Panc1 (cell line): ENCODE data around the gene AP4E1.

Experiments
- CTCF ChIP-seq: fragments of 450-650 bp; IDR thresholded peaks from 2 replicates; pipeline ENCODE4 v1.5.1; 2017; ENCODE audit warnings: mild to moderate bottlenecking
- POLR2AphosphoS5 ChIP-seq: IDR thresholded peaks from 2 replicates; pipeline ENCODE4 v1.6.1; 2012; ENCODE audit warnings: mild to moderate bottlenecking, low read depth, low read length, moderate library complexity
- REST ChIP-seq, 2 experiments: IDR thresholded peaks; 2 replicates each; pipeline ENCODE4 v1.6.1; 2011 to 2012; ENCODE audit warnings: low read depth in 2 of 2, control low read depth in 1 of 2, low read length in 1 of 2, mild to moderate bottlenecking in 1 of 2, moderate library complexity in 1 of 2; ENCODE audit not compliant: insufficient read depth in 1 of 2
- SIN3A ChIP-seq: IDR thresholded peaks from 2 replicates; pipeline ENCODE4 v1.6.1; 2012; ENCODE audit warnings: low read depth, mild to moderate bottlenecking, low read length, moderate library complexity, borderline replicate concordance; ENCODE audit not compliant: insufficient read depth
- TCF7L2 ChIP-seq: IDR thresholded peaks from 2 replicates; pipeline ENCODE4 v1.6.1; 2011; ENCODE audit warnings: mild to moderate bottlenecking, low read depth, low read length, inconsistent platforms

GRCh38 chr15:50889589-50889988, 18.9 kb upstream of the AP4E1 start:
- TF ChIP-seq POLR2AphosphoS5 (no peak), CTCF (no peak), SIN3A (no peak), REST (IDR thresholded peaks at IDR 0.05; ENCODE audit: insufficient read depth in 1 of 2, low read depth in 2 of 2, low read length in 1 of 2) (no peak), TCF7L2 (no peak)
